IMR-90 (cell line): Measurements from ENCODE around the gene FAM180A. TPM values are rescaled to one million over a fixed set of nuclear protein-coding genes. Genes with fewer than 3 reads are reported as not detected.

Experiments
- ATAC-seq: fragments of 200-7000 bp; cut with Tn5 transposase; 2 replicates; pipeline ENCODE4 v1.9.1; 2020; ENCODE audit warnings: low read depth, mild to moderate bottlenecking, moderate library complexity
- BruUV-seq: library from RNA; stranded (reverse); fragments of 400-500 nt; replicated peaks from 2 replicates; lab custom pipeline; 2021; lab: Mats Ljungman, UMichigan
- CTCF ChIA-PET: fragments of 300-600 bp; formaldehyde crosslinking; extraction: SDS; loops from one replicate; lab custom pipeline; 2021; ENCODE audit warnings: antibody characterized with exemption; lab: Yijun Ruan, JAX
- POLR2A ChIA-PET: fragments of 300-600 bp; sonication (Branson Sonifier 250); formaldehyde crosslinking; loops from one replicate; lab custom pipeline; 2022; ENCODE audit warnings: antibody characterized with exemption; ENCODE audit not compliant: unreplicated experiment; lab: Charles Lee
- DNase-seq: peaks from one replicate; pipeline ENCODE4 v3.0.0; 2013
- H2AFZ ChIP-seq: replicated peaks from 2 replicates; pipeline ENCODE3; 2013; ENCODE audit warnings: low read length, mild to moderate bottlenecking; ENCODE audit not compliant: poor library complexity
- H2AK5ac ChIP-seq: 2 replicates; pipeline ENCODE4 v1.6.1; 2013; ENCODE audit warnings: low read depth, low read length, inconsistent platforms
- H2AK9ac ChIP-seq: replicated peaks from 2 replicates; pipeline ENCODE3; 2013; ENCODE audit warnings: mild to moderate bottlenecking, low read depth, low read length, moderate library complexity; ENCODE audit not compliant: poor library complexity
- H2BK120ac ChIP-seq: 2 replicates; pipeline ENCODE4 v1.6.1; 2013; ENCODE audit warnings: low read depth, low read length, inconsistent platforms
- H2BK15ac ChIP-seq: 3 replicates; pipeline ENCODE4 v1.6.1; 2013; ENCODE audit warnings: low read depth, low read length, inconsistent platforms
- H2BK20ac ChIP-seq: 2 replicates; pipeline ENCODE4 v1.6.1; 2013; ENCODE audit warnings: low read depth, mild to moderate bottlenecking, inconsistent platforms, low read length, moderate library complexity
- H2BK5ac ChIP-seq: 2 replicates; pipeline ENCODE4 v1.6.1; 2013; ENCODE audit warnings: mild to moderate bottlenecking, low read depth, low read length, inconsistent platforms; ENCODE audit not compliant: poor library complexity, severe bottlenecking
- H3K14ac ChIP-seq: replicated peaks from 2 replicates; pipeline ENCODE4 v1.6.1; 2013; ENCODE audit warnings: low read depth, low read length, inconsistent platforms
- H3K18ac ChIP-seq: 2 replicates; pipeline ENCODE4 v1.6.1; 2013; ENCODE audit warnings: low read depth, low read length, control low read depth
- H3K23ac ChIP-seq: 2 replicates; pipeline ENCODE4 v1.6.1; 2013; ENCODE audit warnings: low read depth, low read length, inconsistent platforms
- H3K27ac ChIP-seq: 2 replicates; pipeline ENCODE4 v1.5.1; 2013; ENCODE audit warnings: mild to moderate bottlenecking, control low read depth, low read length; ENCODE audit not compliant: insufficient read depth
- H3K27me3 ChIP-seq: 2 replicates; pipeline ENCODE4 v1.6.1; 2013; ENCODE audit warnings: low read length; ENCODE audit not compliant: control insufficient read depth, insufficient read depth
- H3K36me3 ChIP-seq: 2 replicates; pipeline ENCODE4 v1.6.1; 2013; ENCODE audit warnings: low read length, mixed read lengths; ENCODE audit not compliant: control insufficient read depth, insufficient read depth
- H3K4ac ChIP-seq: 2 replicates; pipeline ENCODE4 v1.6.1; 2013; ENCODE audit warnings: low read depth, low read length, inconsistent platforms
- H3K4me1 ChIP-seq: 2 replicates; pipeline ENCODE4 v1.6.1; 2013; ENCODE audit warnings: low read length, mixed read lengths; ENCODE audit not compliant: control insufficient read depth, insufficient read depth
- H3K4me2 ChIP-seq: 2 replicates; pipeline ENCODE4 v1.6.1; 2013; ENCODE audit warnings: low read depth, mild to moderate bottlenecking, control low read depth, low read length, moderate library complexity
- H3K4me3 ChIP-seq: 2 replicates; pipeline ENCODE4 v1.5.1; 2013; ENCODE audit warnings: low read depth, mild to moderate bottlenecking, control low read depth, low read length, moderate library complexity; ENCODE audit not compliant: insufficient read depth
- H3K56ac ChIP-seq: 2 replicates; pipeline ENCODE4 v1.6.1; 2013; ENCODE audit warnings: low read length, inconsistent platforms; ENCODE audit not compliant: insufficient read depth; ENCODE audit errors: extremely low read depth
- H3K79me1 ChIP-seq, 2 experiments: 2 replicates each; pipeline ENCODE4 v1.6.1; 2013; ENCODE audit warnings: low read length in 2 of 2, inconsistent platforms in 1 of 2, low read depth in 1 of 2
- H3K9ac ChIP-seq: 2 replicates; pipeline ENCODE4 v1.6.1; 2013; ENCODE audit warnings: low read depth, low read length, control low read depth
- H3K9me1 ChIP-seq: 2 replicates; pipeline ENCODE4 v1.6.1; 2013; ENCODE audit warnings: low read length, inconsistent platforms; ENCODE audit not compliant: insufficient read depth
- H3K9me3 ChIP-seq: 2 replicates; pipeline ENCODE4 v1.6.1; 2013; ENCODE audit warnings: low read length; ENCODE audit not compliant: control insufficient read depth, insufficient read depth
- H4K20me1 ChIP-seq: 2 replicates; pipeline ENCODE4 v1.6.1; 2013; ENCODE audit warnings: low read length, inconsistent platforms; ENCODE audit not compliant: insufficient read depth
- H4K5ac ChIP-seq: 2 replicates; pipeline ENCODE4 v1.6.1; 2013; ENCODE audit warnings: mild to moderate bottlenecking, low read depth, low read length, control low read depth
- H4K8ac ChIP-seq, 2 experiments: 2 replicates each; pipeline ENCODE4 v1.6.1; 2013; ENCODE audit warnings: low read depth in 2 of 2, low read length in 2 of 2, control low read depth in 1 of 2, inconsistent platforms in 1 of 2
- H4K91ac ChIP-seq: 2 replicates; pipeline ENCODE4 v1.6.1; 2013; ENCODE audit warnings: low read depth, low read length, inconsistent platforms; ENCODE audit not compliant: insufficient read depth
- BHLHE40 ChIP-seq: fragments of 150-350 bp; IDR thresholded peaks from 2 replicates; pipeline ENCODE4 v1.6.1; 2016; ENCODE audit warnings: mild to moderate bottlenecking, low read depth, low read length
- CEBPB ChIP-seq: IDR thresholded peaks from 2 replicates; pipeline ENCODE4 v1.6.1; 2012; ENCODE audit warnings: low read depth, low read length, improper control_type of control experiment
- CHD1 ChIP-seq: IDR thresholded peaks from 2 replicates; pipeline ENCODE4 v1.6.1; 2012; ENCODE audit warnings: low read depth, low read length, improper control_type of control experiment
- FOS ChIP-seq: fragments of 150-350 bp; IDR thresholded peaks from 2 replicates; pipeline ENCODE4 v1.6.1; 2016; ENCODE audit warnings: low read depth, low read length
- MAFK ChIP-seq: IDR thresholded peaks from 2 replicates; pipeline ENCODE4 v1.6.1; 2012; ENCODE audit warnings: low read depth, low read length, improper control_type of control experiment
- MAZ ChIP-seq: IDR thresholded peaks from 2 replicates; pipeline ENCODE4 v1.6.1; 2012; ENCODE audit warnings: low read depth, mild to moderate bottlenecking, low read length, improper control_type of control experiment, moderate library complexity, borderline replicate concordance
- MXI1 ChIP-seq: IDR thresholded peaks from 2 replicates; pipeline ENCODE4 v1.6.1; 2012; ENCODE audit warnings: low read depth, mild to moderate bottlenecking, low read length, moderate library complexity, borderline replicate concordance
- NFE2L2 ChIP-seq: fragments of 150-350 bp; IDR thresholded peaks from 2 replicates; pipeline ENCODE4 v1.6.1; 2016; ENCODE audit warnings: low read depth, mild to moderate bottlenecking, low read length
- POLR2A ChIP-seq: IDR thresholded peaks from 2 replicates; pipeline ENCODE4 v1.6.1; 2012; ENCODE audit warnings: mild to moderate bottlenecking, low read depth, low read length
- RAD21 ChIP-seq: IDR thresholded peaks from 2 replicates; pipeline ENCODE4 v1.6.1; 2012; ENCODE audit warnings: low read length, improper control_type of control experiment
- RCOR1 ChIP-seq: IDR thresholded peaks from 2 replicates; pipeline ENCODE4 v1.6.1; 2012; ENCODE audit warnings: mild to moderate bottlenecking, low read length, improper control_type of control experiment; ENCODE audit not compliant: insufficient replicate concordance
- RFX5 ChIP-seq: IDR thresholded peaks from 2 replicates; pipeline ENCODE4 v1.8.0; 2012; ENCODE audit warnings: low read depth, mild to moderate bottlenecking, low read length, moderate library complexity
- SMC3 ChIP-seq: fragments of 150-350 bp; IDR thresholded peaks from 2 replicates; pipeline ENCODE4 v1.6.1; 2016; ENCODE audit warnings: low read depth, mild to moderate bottlenecking, antibody characterized with exemption, low read length, moderate library complexity
- WGBS, 2 experiments: methylation state at CpG; one replicate each; pipeline versions ENCODE4 v1.1.5 to v1.1.7; 2013; ENCODE audit warnings: missing lambda C conversion rate in 2 of 2; ENCODE audit not compliant: insufficient read length in 1 of 2; ENCODE audit errors: extremely low coverage in 2 of 2; 5-methylcytosine and 5-hydroxymethylcytosine counted together
- dilution Hi-C: fragments of 300-500 bp; cut with HindIII; formaldehyde crosslinking; loops from one replicate; pipeline ENCODE4 v1.14.3; 2018; ENCODE audit warnings: low sequenced_read_pairs; ENCODE audit not compliant: unreplicated experiment
- in situ Hi-C: fragments of 300-500 bp; cut with MboI; formaldehyde crosslinking; loops from 3 replicates; pipeline ENCODE4 v1.14.3; 2019; ENCODE audit warnings: low sequenced_read_pairs, inconsistent platforms, mixed read lengths
- intact Hi-C: fragments of 100-400 bp; cut with micrococcal nuclease; formaldehyde crosslinking; loops from 2 replicates; pipeline ENCODE4 v1.10.0; 2022
- polyA plus RNA-seq, 3 experiments: library from polyadenylated mRNA; depleted of rRNA; stranded (reverse); fragments of >200 nt; gene quantifications; 2 replicates each; pipeline ENCODE4 v1.2.3, GENCODE V29; 2012; ENCODE audit warnings: low replicate concordance in 1 of 3
- total RNA-seq: library from RNA; depleted of rRNA; stranded (reverse); fragments of >200 nt; gene quantifications from 2 replicates; pipeline ENCODE4 v1.2.3, GENCODE V29; 2012
- TF ChIP-seq, protein P1 (sequence below): fragments of 150-350 bp; IDR thresholded peaks from 2 replicates; pipeline ENCODE4 v1.6.1; 2017; ENCODE audit warnings: mild to moderate bottlenecking, antibody characterized with exemption, low read length, low read depth
- TF ChIP-seq, protein P2 (sequence below): conservative IDR thresholded peaks from 2 replicates; pipeline ENCODE4 v1.5.1; 2012; ENCODE audit warnings: mild to moderate bottlenecking, low read depth, low read length, improper control_type of control experiment
- TF ChIP-seq, protein P3 (sequence below): fragments of 150-350 bp; IDR thresholded peaks from 2 replicates; pipeline ENCODE4 v1.6.1; 2016; ENCODE audit warnings: low read depth, mild to moderate bottlenecking, low read length, moderate library complexity, borderline replicate concordance

FAM180A gene
- total and polyA plus RNA-seq, 2 of the 4 experiments (the other 2 are of a cell fraction) = 1.3 to 2.0 TPM

DNA sequence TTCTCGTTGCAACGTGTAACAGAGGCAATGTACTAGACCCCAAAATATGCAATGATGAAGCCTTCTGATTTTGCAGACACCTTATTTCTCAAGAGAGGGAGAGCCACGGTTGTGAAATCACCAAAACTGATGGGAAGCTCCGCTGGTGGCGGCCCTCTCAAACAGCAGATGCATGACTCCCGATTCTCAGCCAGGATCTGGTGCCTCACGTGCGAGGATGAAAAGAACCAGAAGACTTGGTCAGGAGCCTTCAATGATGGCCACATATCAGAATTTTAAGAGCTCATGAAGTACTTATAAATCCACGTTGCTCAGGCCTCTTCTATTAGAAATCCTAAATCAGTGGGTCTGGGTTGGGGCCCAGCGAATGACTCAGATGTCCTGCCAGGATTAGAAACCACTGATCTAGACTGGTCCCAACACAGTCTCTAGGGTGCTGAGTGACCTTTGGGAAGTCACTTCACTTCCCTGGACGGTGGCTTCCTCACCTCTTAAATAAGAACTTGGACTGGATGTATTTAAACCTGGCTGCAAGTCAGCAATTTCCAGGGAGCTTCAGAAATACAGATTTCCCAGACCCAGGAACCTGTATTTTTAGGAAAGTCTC lies 41.9 kb upstream of the FAM180A start:
- no peak overlapping the region for H2BK20ac ChIP-seq

More for the DNA sequence above, 41.9 kb upstream of the FAM180A start:
- H2BK120ac ChIP-seq = no peak overlapping the region
- in situ Hi-C loops (no loop called here), intact Hi-C loops (no loop called here), dilution Hi-C loops (no loop called here)
- H3K56ac ChIP-seq = no peak overlapping the region
- no peaks in the 10 kb centered on the region for H3K79me1 ChIP-seq
- H3K9ac ChIP-seq = no peak overlapping the region
- no peak overlapping the region for H2AFZ ChIP-seq
- TF ChIP-seq BHLHE40 = no peak
- no peak for TF ChIP-seq SMC3
- TF ChIP-seq CHD1 = no peak
- TF ChIP-seq RCOR1 = no peak
- no peak for TF ChIP-seq FOS
- TF ChIP-seq NFE2L2 = no peak
- TF ChIP-seq POLR2A = no peak
- no peak for TF ChIP-seq CEBPB
- TF ChIP-seq MAZ = no peak
- no peak for TF ChIP-seq RAD21
- no peak for TF ChIP-seq MXI1
- TF ChIP-seq, protein P1, sequence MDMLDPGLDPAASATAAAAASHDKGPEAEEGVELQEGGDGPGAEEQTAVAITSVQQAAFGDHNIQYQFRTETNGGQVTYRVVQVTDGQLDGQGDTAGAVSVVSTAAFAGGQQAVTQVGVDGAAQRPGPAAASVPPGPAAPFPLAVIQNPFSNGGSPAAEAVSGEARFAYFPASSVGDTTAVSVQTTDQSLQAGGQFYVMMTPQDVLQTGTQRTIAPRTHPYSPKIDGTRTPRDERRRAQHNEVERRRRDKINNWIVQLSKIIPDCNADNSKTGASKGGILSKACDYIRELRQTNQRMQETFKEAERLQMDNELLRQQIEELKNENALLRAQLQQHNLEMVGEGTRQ = no peak
- no peak for TF ChIP-seq RFX5
- TF ChIP-seq, protein P2, sequence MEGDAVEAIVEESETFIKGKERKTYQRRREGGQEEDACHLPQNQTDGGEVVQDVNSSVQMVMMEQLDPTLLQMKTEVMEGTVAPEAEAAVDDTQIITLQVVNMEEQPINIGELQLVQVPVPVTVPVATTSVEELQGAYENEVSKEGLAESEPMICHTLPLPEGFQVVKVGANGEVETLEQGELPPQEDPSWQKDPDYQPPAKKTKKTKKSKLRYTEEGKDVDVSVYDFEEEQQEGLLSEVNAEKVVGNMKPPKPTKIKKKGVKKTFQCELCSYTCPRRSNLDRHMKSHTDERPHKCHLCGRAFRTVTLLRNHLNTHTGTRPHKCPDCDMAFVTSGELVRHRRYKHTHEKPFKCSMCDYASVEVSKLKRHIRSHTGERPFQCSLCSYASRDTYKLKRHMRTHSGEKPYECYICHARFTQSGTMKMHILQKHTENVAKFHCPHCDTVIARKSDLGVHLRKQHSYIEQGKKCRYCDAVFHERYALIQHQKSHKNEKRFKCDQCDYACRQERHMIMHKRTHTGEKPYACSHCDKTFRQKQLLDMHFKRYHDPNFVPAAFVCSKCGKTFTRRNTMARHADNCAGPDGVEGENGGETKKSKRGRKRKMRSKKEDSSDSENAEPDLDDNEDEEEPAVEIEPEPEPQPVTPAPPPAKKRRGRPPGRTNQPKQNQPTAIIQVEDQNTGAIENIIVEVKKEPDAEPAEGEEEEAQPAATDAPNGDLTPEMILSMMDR = no peak
- TF ChIP-seq MAFK = no peak
- TF ChIP-seq, protein P3, sequence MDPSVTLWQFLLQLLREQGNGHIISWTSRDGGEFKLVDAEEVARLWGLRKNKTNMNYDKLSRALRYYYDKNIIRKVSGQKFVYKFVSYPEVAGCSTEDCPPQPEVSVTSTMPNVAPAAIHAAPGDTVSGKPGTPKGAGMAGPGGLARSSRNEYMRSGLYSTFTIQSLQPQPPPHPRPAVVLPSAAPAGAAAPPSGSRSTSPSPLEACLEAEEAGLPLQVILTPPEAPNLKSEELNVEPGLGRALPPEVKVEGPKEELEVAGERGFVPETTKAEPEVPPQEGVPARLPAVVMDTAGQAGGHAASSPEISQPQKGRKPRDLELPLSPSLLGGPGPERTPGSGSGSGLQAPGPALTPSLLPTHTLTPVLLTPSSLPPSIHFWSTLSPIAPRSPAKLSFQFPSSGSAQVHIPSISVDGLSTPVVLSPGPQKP = no peak
- no peak overlapping the region for H3K18ac ChIP-seq
- no peak overlapping the region for H3K4me2 ChIP-seq
- no peak overlapping the region for H3K4me3 ChIP-seq
- DNase-seq (no peak), ATAC-seq (no peak)
- H3K27me3 ChIP-seq = no peaks in the 10 kb centered on the region
- no TSS peak for BruUV-seq
- CTCF ChIA-PET = interaction anchor here (1.3 kb wide), 1 partner anchor 17 kb away, joined by 3 read pairs; no protein-coding TSS in a partner anchor
- H4K5ac ChIP-seq = no peak overlapping the region
- no peaks in the 10 kb centered on the region; the same call in 1 of the 2 replicates for H3K4me1 ChIP-seq
- no peak overlapping the region for H3K23ac ChIP-seq
- no peak overlapping the region for H3K14ac ChIP-seq
- POLR2A ChIA-PET = no interaction called here
- no peak overlapping the region for H2AK9ac ChIP-seq
- no peak overlapping the region for H2BK15ac ChIP-seq
- H3K27ac ChIP-seq = no peak overlapping the region
- H4K20me1 ChIP-seq = no peaks in the 10 kb centered on the region
- H3K9me1 ChIP-seq = no peaks in the 10 kb centered on the region
- no peak overlapping the region for H3K4ac ChIP-seq
- H4K8ac ChIP-seq = no peak overlapping the region
- no peak overlapping the region for H2AK5ac ChIP-seq
- H2BK5ac ChIP-seq = no peak overlapping the region
- H3K36me3 ChIP-seq = no peaks in the 10 kb centered on the region
- no peak overlapping the region for H4K91ac ChIP-seq
- no peaks in the 10 kb centered on the region for H3K9me3 ChIP-seq
- 82% methylated on average over 4 of the region's 11 CpGs; no CpG with 5 or more reads in 1 of the 2 experiments for WGBS, 2 experiments
